Measurements from ENCODE around the gene GPR155.
"Not testable (repeated sequence)": the region's sequence is repeated elsewhere in the genome, so short reads cannot be mapped to it uniquely, and the experiment has no call there.

Gene GPR155

GRCh38 chr2:174492963-174493431 lies 6.2 kb upstream of the GPR155 start:
- DNase-seq (ENCODE audit: low read depth), result peak; percentile 32

- DNase-seq (ENCODE audit: low read depth), result no peak
These were observed 5.1 kb upstream of the GPR155 start for GRCh38 chr2:174491947-174492346.

- no peak for DNase-seq (ENCODE audit: low read depth)
These were observed 3.2 kb upstream of the GPR155 start for GRCh38 chr2:174490051-174490450.

GRCh38 chr2:174489520-174489919 lies 2.7 kb upstream of the GPR155 start:
- not testable (repeated sequence) for DNase-seq (ENCODE audit: low read depth)

- DNase-seq (ENCODE audit: low read depth), result no peak
These were observed 962 bp upstream of the GPR155 start for GRCh38 chr2:174487820-174488162.

GRCh38 chr2:174487108-174487819 lies 435 bp upstream of the GPR155 start:
- DNase-seq (ENCODE audit: low read depth), result peak; percentile 99

GRCh38 chr2:174485788-174486562 lies 854 bp downstream of the GPR155 start:
- DNase-seq (ENCODE audit: low read depth), result no peak

- DNase-seq (ENCODE audit: low read depth), result not testable (repeated sequence)
These were observed 1.8 kb downstream of the GPR155 start for GRCh38 chr2:174485045-174485444.

- no peak for DNase-seq (ENCODE audit: low read depth)
These were observed 2.3 kb downstream of the GPR155 start for GRCh38 chr2:174484573-174484972.

GRCh38 chr2:174482854-174483253 lies 4.0 kb downstream of the GPR155 start:
- DNase-seq (ENCODE audit: low read depth), result no peak

- no peak for DNase-seq (ENCODE audit: low read depth)
These were observed 9.1 kb downstream of the GPR155 start for GRCh38 chr2:174477759-174478158.

GRCh38 chr2:174473796-174474195 lies 13.0 kb downstream of the GPR155 start:
- DNase-seq (ENCODE audit: low read depth), result no peak

GRCh38 chr2:174465327-174465726 lies 21.5 kb downstream of the GPR155 start:
- no peak for DNase-seq (ENCODE audit: low read depth)

GRCh38 chr2:174461221-174461620 lies 25.6 kb downstream of the GPR155 start:
- DNase-seq (ENCODE audit: low read depth), result no peak

GRCh38 chr2:174454566-174454965 lies 32.3 kb downstream of the GPR155 start:
- DNase-seq (ENCODE audit: low read depth), result no peak

GRCh38 chr2:174450021-174450816 lies 36.6 kb downstream of the GPR155 start:
- DNase-seq (ENCODE audit: low read depth), result no peak

GRCh38 chr2:174449033-174449432 lies 37.8 kb downstream of the GPR155 start:
- DNase-seq (ENCODE audit: low read depth), result no peak

- no peak for DNase-seq (ENCODE audit: low read depth)
These were observed 40.3 kb downstream of the GPR155 start for GRCh38 chr2:174446531-174446930.

GRCh38 chr2:174445248-174445647 lies 41.6 kb downstream of the GPR155 start:
- DNase-seq (ENCODE audit: low read depth), result no peak

- DNase-seq (ENCODE audit: low read depth), result no peak
These were observed 42.1 kb downstream of the GPR155 start for GRCh38 chr2:174444761-174445160.

GRCh38 chr2:174442546-174443510 lies 44.0 kb downstream of the GPR155 start:
- DNase-seq (ENCODE audit: low read depth), result no peak
